ENCODE measurements around the gene ACTR5. TPM values are rescaled to one million over a fixed set of nuclear protein-coding genes. Genes with fewer than 3 reads are reported as not detected.

ACTR5 gene
- total RNA-seq, 1 experiment from 2014 or later, result 22.0 TPM

- no peak for TF ChIP-seq CTCF (IDR thresholded peaks at IDR 0.05 in 2 of 3, conservative IDR thresholded peaks at IDR 0.05 in 1 of 3; ENCODE audit: borderline replicate concordance in 1 of 3, insufficient read depth in 1 of 3, low read depth in 2 of 3, low read length in 2 of 3)
- no peak for TF ChIP-seq EZH2phosphoT487 (IDR thresholded peaks at IDR 0.05; ENCODE audit: borderline replicate concordance)
- TF ChIP-seq SIN3A (IDR thresholded peaks at IDR 0.05; ENCODE audit: low read depth), result no peak
Measured at GRCh38 chr20:38737887-38738286, 10.4 kb upstream of the ACTR5 start (continued).

GRCh38 chr20:38745757-38746156 is 2.5 kb upstream of the ACTR5 start:
- BruUV-seq (replicated peaks), result no TSS peak
- CTCF ChIA-PET, result interaction anchor here (1.7 kb wide), 1 partner anchor 15 kb away, joined by 6 read pairs; no protein-coding TSS in a partner anchor
- Histone ChIP-seq H4K20me1 (ENCODE audit: insufficient read depth) (no peaks in the 10 kb centered on the region), H3K79me2 (ENCODE audit: insufficient read depth, low read length) (peaks cover 25% of the 10 kb centered on the region), H3K9ac (ENCODE audit: low read length) (no peak overlapping the region), H3K27me3 (ENCODE audit: insufficient read depth, low read length) (peaks cover 11% of the 10 kb centered on the region; the same call in 1 of the 2 replicates), H3K9me3 (ENCODE audit: control insufficient read depth in 1 of 2, insufficient read depth in 1 of 2, low read depth in 1 of 2, low read length in 2 of 2) (no peaks in the 10 kb centered on the region), H3K27ac (ENCODE audit: low read depth, low read length) (no peak overlapping the region), H3K4me1 (ENCODE audit: control insufficient read depth in 1 of 2, insufficient read depth in 2 of 2, low read length in 2 of 2) (peaks cover 8 to 24% of the 10 kb centered on the region in 2 experiments; a peak in 3 of 4 replicates), H2AFZ (ENCODE audit: low read depth, low read length, poor library complexity, severe bottlenecking) (peak overlapping the region; percentile 74), H3K9me2 (ENCODE audit: insufficient read depth) (no peaks in the 10 kb centered on the region), H3K36me3 (ENCODE audit: control insufficient read depth in 1 of 2, insufficient read depth in 2 of 2, low read length in 2 of 2) (peaks cover under 1 to 3% of the 10 kb centered on the region in 2 experiments; a peak in 2 of 4 replicates), H3K4me3 (replicated peaks in 1 of 2; ENCODE audit: low read depth in 1 of 2, low read length in 2 of 2) (no peak overlapping the region), H3K4me2 (ENCODE audit: low read length) (no peak overlapping the region)
- DNase-seq (ENCODE audit: low read depth, low spot score), result peak; percentile 23
- TF ChIP-seq ATF3 (IDR thresholded peaks at IDR 0.05) (no peak), EZH2 (IDR thresholded peaks at IDR 0.05) (no peak), CTCF (IDR thresholded peaks at IDR 0.05 in 2 of 3, conservative IDR thresholded peaks at IDR 0.05 in 1 of 3; ENCODE audit: borderline replicate concordance in 1 of 3, insufficient read depth in 1 of 3, low read depth in 2 of 3, low read length in 2 of 3) (no peak), SP1 (IDR thresholded peaks at IDR 0.05; ENCODE audit: low read depth) (no peak)
- no peak for ATAC-seq
- RAD21 ChIA-PET (ENCODE audit: low non-redundant PET in 1 of 2, low total read pairs in 2 of 2, uncharacterized antibody in 2 of 2, unreplicated experiment in 2 of 2), result no interaction called here
- intact Hi-C loops (cut with micrococcal nuclease), result no loop called here
- POLR2A ChIA-PET, result no interaction called here

Data from HCT116 (cell line).